ENCODE data around the gene CDH23.

DNA sequence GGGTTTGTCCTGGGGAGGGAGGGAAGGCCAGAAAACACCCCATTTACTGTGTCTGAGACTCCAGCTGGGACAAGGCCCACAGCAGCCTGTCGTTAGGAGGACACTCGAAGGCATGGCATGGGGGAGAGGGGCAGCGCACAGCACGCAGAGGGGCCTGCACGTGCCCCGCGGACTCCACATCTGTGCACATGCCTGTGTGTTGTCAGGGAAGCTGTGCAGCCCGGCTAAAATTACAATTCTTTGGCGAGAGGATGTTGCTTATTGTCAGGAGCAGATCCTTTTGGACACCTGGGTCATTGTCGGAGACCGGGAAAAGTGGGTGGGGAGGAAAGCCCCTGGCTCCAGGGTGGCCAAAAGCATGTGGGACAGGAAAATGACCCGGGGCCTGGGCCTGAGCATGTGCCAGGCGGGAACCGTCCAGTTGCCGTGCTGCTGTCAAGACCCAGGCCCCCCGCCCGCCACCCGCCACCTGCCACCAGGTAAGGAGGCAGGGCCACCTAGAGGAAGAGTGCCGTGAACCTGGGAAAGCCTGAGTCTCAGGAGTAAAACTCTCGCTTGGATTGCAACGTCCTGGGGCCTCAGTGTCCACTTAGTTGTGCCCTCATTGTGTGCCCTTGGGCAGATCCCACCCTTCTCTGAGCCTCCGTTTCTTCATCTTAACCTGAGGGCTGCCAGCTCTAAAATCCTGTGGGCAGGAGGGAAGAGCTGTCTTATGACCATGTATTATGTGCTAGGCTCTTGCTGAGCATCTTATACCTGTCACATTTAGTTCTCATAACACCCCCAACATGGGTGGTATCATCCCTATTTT lies 369.4 kb downstream of the CDH23 start:
- TF ChIP-seq, protein P1, sequence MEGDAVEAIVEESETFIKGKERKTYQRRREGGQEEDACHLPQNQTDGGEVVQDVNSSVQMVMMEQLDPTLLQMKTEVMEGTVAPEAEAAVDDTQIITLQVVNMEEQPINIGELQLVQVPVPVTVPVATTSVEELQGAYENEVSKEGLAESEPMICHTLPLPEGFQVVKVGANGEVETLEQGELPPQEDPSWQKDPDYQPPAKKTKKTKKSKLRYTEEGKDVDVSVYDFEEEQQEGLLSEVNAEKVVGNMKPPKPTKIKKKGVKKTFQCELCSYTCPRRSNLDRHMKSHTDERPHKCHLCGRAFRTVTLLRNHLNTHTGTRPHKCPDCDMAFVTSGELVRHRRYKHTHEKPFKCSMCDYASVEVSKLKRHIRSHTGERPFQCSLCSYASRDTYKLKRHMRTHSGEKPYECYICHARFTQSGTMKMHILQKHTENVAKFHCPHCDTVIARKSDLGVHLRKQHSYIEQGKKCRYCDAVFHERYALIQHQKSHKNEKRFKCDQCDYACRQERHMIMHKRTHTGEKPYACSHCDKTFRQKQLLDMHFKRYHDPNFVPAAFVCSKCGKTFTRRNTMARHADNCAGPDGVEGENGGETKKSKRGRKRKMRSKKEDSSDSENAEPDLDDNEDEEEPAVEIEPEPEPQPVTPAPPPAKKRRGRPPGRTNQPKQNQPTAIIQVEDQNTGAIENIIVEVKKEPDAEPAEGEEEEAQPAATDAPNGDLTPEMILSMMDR (IDR thresholded peaks at IDR 0.05) = no peak
- no peak for TF ChIP-seq POLR2A (IDR thresholded peaks at IDR 0.05)
- no peak for TF ChIP-seq POLR2AphosphoS5 (IDR thresholded peaks at IDR 0.05)
- TF ChIP-seq EP300 (IDR thresholded peaks at IDR 0.05) = no peak

Measured in upper lobe of left lung (tissue), 4 donors.